ENCODE data around the gene SND1.

DNA sequence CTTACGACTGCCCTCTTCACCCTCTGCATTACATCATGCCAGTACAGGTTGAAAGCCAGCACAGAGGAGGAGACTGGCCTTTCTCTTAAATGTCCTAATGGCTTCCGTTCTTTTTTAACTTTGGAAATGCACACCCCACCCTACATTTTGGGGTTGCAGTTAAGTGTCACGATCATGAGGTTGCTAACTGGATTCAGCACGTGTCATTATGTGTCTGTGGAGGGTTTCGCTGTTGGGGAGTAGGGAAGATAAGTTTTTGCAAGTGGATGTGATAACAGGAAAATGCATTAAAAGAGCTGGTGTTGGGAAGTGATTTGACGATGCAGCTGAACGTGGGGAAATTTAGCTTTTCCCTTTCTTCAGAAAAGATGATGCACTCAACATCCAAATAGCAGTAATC lies 243.4 kb downstream of the SND1 start:
- TF ChIP-seq, protein P1, sequence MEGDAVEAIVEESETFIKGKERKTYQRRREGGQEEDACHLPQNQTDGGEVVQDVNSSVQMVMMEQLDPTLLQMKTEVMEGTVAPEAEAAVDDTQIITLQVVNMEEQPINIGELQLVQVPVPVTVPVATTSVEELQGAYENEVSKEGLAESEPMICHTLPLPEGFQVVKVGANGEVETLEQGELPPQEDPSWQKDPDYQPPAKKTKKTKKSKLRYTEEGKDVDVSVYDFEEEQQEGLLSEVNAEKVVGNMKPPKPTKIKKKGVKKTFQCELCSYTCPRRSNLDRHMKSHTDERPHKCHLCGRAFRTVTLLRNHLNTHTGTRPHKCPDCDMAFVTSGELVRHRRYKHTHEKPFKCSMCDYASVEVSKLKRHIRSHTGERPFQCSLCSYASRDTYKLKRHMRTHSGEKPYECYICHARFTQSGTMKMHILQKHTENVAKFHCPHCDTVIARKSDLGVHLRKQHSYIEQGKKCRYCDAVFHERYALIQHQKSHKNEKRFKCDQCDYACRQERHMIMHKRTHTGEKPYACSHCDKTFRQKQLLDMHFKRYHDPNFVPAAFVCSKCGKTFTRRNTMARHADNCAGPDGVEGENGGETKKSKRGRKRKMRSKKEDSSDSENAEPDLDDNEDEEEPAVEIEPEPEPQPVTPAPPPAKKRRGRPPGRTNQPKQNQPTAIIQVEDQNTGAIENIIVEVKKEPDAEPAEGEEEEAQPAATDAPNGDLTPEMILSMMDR (conservative IDR thresholded peaks at IDR 0.05; ENCODE audit: low read depth, low read length), result no peak
- TF ChIP-seq EZH2 (IDR thresholded peaks at IDR 0.05; ENCODE audit: low read length, unreplicated experiment), result no peak

Measured in PC-3 (cell line).